Motor neuron (in vitro differentiated cells): Measurements from ENCODE around the gene HHAT. TPM values are rescaled to one million over a fixed set of nuclear protein-coding genes. Genes with fewer than 3 reads are reported as not detected.

Experiments used
- total RNA-seq, 8 experiments: library from RNA; unstranded; fragments of 300-600 nt; gene quantifications; 2 replicates each; pipeline versions ENCODE4 v1.2.3 to v1.2.4, GENCODE V29; 2022

The HHAT gene
- total RNA-seq, 8 experiments from 2014 or later: 3.9 to 128 (median 7.8) TPM

Other genes with a start within 250 kb of the HHAT start
- 10 to 100 TPM in 1 of 8 experiments, 1 to 10 TPM in 6, under 1 TPM in 1; 0.56 to 15.5 (median 5.5) TPM for gene SERTAD4, start 96.1 kb upstream of the HHAT start, total RNA-seq